HuH-7 (cell line): ENCODE measurements around the gene ZMYM2.
A peak's percentile ranks its signal among the peaks of the same experiment; 100 is the strongest.
"Not testable (repeated sequence)": the region's sequence is repeated elsewhere in the genome, so short reads cannot be mapped to it uniquely, and the experiment has no call there.

Experiments used
- DNase-seq: peaks from one replicate; pipeline ENCODE4 v3.0.0; 2011; ENCODE audit warnings: low spot score

The ZMYM2 gene

DNA sequence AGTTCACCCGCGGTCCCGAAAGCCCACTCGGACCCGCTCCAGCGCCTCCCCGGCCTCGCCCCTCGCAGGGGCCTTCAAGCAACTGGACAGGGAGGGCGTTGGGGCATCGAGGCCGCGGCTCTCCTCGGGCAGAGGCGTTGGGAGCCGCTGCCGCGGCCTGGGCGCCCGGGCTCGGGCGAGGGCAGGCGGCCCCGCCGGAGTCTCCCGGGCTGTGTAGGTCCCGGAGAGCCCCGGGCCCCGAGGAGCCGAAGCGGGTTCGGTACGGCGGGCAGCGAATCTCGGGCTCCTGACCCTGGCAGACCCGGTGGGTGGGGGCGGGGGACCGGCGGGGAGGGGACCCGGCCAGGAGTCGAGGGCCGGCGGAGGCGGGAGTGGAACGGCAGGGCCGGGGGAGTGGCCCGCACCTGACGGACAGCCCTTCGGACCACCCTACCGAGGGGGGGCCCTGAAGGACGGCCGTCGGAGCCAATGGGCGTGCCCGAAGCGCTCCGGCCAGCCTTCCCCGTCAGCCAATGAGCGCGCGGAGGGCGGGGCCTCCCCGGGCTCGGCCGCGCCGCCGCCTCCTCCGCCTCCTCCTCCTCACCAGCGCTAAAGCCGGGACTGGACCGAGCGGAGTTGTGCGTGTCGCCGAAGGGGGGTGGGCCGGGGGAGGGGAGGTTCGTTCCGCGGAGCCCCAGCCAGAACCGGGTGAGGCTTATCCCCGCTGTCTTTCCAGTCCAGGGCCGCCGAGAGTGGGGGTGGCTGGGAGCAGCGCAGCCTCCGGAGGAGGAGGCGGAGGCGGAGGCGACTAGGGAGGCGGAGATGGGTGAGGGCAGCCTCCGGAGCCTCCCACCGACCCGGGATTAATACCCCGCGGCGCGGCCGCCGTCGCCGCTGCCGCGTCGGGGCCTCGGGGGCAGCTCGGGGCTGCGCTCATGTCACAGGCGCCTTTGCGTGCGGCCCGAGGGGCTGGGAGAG lies at the start of gene ZMYM2:
Gene ZMYM2 (plus strand): TSS at position 573 of the 957 bp plus-strand sequence. CDS start 34,346 bp downstream, outside the sequence.
- DNase-seq: peak; percentile 97

DNA sequence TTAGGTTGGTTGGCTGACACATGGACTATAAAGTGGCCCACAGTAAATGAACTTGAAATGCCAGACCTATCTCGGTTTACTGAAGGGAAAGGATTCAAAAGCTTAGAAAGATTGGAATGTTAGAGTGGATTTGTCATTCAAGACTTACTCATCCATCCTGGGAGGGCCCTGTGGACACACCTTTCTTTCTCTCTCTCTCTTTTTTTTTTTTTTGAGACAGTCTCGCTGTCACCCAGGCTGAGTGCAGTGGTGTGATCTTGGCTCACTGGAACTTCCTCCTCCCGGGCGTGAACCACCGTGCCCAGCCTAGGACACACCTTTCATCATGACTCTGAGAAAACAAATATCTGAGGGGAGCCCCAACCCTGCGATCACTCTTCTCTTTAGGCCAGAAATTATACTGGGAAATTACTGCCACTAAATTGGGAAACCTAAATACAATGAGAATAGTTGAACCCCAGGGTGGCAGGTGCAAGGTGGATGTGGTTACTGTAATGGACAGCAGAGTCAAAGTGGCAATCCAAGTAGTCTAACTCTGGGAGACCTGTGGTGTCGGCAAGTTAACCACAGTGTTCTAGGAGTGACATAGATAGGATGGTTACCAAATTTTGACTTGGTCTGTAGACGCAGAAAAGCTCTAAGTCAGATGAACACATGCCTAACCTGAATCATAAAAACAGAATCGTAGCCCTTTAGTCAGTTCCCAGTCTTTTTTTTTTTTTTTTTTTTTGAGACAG lies 48.0 kb upstream of the ZMYM2 start:
- no peak for DNase-seq

- DNase-seq: peak; percentile 8
Measured at GRCh38 chr13:19927117-19927748, 31.3 kb upstream of the ZMYM2 start.

DNA sequence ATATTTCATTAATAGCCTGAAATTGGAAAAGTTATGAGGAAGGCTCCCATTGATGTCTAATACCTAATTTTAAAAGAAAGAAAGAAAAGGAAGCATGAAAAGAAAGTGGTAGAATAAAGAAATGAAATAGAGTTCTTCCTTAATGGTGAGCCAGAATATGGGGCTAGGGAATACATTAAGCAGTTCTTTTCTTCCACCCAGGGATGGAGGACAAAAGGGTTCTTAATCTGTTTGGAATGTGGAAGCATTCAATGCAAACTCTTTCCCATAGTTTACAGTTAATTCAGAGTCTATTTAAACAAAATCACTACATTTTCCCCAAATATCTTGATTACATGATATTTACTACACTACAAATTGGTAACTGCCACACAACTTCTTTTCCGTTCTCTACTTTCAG lies 18.4 kb upstream of the ZMYM2 start:
- DNase-seq: no peak

DNA sequence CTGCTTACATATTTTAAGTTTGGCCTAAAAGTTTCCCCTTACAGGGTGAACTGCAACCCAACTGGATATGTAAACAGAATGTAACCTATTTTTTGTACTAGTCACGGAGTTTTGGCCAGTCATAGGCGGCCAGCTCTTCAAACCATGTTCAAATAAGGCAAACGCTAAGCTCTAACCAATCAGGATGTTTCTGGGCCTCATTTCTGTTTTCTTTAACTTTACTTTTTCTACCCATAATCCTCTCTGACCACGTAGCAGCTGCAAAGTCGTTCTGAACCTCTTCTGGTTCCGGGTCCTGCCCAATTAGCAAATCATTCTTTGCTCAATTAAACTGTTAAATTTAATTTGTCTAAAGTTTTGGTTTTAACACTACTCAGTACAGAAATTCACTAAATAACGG lies 8.2 kb upstream of the ZMYM2 start:
- no peak for DNase-seq

DNA sequence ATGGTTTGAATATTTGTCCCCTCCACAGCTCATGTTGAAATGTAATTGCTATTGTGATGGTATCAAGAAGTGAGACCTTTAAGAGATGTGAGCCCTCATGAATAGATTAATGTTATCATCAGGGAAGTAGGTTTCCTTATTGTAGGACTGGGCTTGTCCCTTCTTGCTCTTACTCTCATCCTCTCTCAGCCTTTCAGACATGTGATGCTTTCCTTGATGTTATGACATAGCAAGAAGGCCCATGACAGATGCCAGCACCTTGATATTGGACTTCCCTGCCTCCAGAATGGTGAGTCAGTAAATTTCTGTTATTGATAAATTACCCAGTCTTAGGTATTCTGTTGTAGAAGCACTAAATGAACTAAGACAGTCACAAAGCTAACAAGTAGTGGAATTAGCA lies 5.7 kb upstream of the ZMYM2 start:
- no peak for DNase-seq

DNA sequence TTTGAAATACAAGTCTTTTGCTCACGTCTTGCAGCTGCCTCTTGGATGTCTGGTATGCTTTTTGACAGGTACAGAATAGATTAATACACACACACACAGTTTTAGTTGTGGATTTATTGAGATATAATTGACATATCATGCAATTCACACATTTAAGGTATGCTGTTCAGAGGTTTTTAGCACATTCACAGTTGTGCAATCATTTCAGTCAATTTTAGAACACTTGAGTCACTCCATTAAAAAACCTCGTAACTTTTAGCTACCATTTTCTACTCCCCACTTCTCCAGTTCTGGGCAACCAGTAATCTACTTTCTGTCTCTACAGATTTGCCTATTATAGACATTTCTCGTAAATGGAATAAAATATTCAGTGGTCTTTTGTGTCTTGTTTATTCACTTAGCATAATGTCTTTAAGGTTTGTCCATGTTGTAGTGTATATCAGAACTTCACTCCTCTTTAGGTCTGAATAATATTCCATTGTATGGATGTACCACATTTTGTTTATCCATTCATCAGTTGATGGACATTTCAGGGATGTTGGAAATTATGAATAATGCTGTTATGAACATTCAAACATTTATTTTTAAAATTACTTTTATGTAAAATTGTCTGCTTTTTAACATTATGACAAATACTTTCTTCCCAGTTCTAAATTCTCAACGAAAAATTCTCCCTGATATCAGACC lies 2.5 kb upstream of the ZMYM2 start:
- no peak for DNase-seq

DNA sequence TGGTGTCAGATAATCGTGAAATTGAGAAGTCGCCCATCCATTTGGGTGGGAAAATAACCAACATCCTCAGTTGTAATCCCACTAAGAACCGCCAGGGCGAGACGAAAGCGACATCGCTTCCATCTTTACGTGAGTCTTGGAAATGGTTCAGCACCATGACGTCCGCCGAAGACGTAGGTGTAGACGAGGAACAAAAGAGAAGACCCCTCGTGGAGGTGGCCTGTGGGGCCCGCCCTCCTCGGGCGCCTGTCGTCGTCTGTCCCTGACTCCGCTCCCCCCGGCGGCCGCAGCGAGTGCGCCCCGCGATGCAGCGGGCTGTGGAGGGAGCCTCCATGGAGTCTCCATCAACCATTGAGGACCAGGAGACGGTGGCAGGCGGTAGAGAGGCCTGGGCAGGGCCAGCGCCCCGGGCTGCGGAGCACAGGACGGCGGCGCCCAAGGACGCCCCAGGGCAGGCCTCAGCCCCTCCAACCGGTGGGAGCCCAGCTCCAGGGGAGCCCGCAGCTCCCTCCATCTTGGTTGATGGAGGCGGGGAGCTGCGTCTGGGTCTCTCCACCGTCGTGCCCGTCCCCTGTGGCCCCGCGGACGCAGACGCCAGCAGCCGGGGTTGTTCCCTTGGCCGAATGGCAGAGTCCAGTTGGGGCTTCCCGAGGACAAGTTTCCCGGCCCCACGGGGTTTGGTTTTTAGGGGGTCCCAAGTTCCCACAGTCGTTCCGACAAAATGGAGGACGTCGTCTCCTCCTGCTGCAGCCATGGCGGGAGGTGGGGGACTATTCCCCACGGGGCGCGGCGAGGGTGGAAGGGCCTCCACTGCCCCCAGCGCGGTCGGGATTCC lies 990 bp upstream of the ZMYM2 start:
- peak; percentile 68 for DNase-seq

DNA sequence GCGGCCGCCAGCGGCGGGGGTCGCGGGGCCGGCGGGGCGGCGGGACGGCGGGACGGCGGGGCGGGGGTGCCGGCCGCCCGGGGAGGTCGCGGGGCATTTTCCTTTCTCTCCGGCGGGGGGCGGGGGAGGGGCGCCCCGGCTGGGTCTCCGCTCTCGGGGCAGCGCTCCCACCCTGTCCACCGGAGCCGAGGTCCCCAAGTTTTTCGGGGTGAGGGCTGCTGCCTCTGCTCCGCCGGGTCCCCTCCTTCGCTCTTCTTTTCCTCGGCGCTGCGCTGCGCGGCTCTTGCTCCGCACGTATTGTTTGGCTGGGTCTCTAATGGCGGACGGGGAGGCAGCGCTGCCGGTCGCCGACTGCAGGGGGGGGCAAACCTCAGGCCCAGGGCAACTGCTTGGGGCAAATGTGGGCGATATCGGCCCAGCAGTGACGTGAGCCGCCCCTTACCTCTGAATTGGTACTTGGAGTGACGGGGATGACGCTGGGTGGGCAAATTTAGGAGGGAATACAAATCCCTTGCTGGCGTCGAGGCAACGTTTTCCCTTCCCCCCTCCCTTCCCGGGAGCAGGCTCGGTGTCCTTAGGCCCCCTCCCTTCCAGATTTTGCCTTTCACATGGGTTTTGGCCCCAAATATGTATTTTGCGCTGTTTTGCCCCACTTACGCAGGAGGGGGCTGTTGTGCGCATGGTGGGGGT lies 759 bp downstream of the ZMYM2 start:
- peak; percentile 32 for DNase-seq

GRCh38 chr13:19959831-19960652 lies 1.5 kb downstream of the ZMYM2 start:
- DNase-seq: peak; percentile 77

DNA sequence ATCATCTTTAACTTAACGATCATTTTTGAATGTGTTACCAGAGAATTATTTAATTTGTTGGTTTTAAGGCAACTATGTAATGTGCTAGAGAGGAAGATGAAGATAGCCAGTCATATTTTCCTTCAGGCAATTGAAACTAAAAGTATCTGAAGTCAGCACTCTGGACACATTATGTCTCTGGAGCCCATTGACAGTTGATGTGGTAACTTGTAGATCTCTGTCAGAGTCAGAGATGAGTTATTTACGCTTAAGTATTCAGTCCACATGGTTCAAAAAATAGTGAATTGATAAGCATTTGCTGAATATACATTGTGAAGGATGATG lies 2.1 kb downstream of the ZMYM2 start:
- DNase-seq: no peak

DNA sequence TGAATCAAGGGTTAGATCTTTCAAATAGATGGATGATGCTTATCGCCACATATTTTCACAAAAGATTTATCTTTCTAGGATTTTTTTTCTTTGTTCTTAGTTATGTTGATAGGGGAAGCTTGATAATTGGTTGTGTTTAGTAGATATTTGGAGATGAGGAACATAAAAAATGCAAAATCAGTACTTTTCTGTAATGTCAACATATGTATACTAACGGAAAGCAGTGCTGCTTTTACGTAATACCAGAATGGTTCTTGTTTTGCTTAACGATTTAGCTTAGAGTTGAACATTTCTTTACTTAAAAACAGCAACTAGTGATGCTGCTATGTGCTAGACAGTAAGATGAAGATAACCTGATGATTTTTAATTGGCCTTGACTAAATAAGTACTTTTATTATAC lies 3.0 kb downstream of the ZMYM2 start:
- DNase-seq: no peak

DNA sequence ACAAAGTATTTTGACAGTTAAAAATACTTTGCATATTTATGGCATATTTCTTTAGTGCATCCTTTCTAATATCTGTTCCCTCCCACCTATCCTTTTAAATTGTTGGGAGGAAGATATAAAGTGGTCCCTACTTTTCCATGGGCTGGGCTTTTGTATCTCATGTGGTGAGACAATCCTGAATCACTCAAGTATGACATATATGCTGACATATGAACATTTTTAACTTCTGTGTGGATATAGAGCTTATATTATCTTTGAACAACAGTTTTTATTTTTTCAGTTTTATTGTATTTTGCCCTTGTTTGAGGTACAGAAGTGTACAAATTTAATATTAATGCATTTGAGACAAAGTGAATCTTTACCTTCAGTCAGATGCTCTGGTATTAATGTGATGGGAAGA lies 3.4 kb downstream of the ZMYM2 start:
- no peak for DNase-seq

GRCh38 chr13:19962894-19963293 lies 4.4 kb downstream of the ZMYM2 start:
- DNase-seq: no peak

DNA sequence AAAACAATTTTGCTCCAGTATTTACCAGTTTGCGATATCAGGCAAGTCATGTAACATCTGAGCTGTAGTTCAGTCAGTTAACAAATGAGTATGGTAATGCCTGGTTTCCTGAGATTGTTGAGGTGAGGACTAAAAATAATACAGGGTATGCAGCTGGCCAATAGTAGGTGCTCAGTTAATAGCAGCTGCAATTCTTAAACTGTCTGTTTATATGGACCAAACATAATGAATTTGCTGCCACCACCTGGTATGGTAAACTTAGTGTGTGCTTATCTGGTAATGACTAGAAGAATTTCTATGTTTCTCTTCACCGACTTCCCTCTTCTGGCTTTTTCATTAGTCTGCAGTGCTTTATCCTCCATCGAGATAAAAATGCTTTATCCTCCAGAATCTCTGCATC lies 9.1 kb downstream of the ZMYM2 start:
- no peak for DNase-seq

DNA sequence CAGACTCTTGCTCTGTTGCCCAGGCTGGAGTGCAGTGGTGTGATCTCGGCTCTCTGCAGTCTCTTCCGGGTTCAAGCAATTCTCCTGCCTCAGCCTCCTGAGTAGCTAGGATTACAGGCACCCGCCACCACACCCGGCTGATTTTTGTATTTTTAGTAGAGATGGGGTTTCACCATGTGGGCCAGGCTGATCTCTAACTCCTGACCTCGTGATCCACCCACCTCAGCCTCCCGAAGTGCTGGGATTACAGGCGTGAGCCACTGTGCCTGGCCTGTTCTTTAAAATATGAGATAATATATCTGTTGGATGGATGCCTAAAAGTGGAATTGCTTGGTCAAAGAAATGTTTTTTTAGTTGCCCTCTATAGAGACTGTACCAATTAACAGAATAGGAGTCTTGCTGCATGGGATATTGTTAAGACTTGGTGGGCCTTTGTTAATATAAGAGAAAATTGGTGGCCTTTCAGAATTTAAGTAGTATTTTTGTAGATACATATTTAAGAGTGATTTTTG lies 16.0 kb downstream of the ZMYM2 start:
- DNase-seq: not testable (repeated sequence)

- DNase-seq: no peak
Measured at GRCh38 chr13:19978831-19979437, 20.4 kb downstream of the ZMYM2 start.

DNA sequence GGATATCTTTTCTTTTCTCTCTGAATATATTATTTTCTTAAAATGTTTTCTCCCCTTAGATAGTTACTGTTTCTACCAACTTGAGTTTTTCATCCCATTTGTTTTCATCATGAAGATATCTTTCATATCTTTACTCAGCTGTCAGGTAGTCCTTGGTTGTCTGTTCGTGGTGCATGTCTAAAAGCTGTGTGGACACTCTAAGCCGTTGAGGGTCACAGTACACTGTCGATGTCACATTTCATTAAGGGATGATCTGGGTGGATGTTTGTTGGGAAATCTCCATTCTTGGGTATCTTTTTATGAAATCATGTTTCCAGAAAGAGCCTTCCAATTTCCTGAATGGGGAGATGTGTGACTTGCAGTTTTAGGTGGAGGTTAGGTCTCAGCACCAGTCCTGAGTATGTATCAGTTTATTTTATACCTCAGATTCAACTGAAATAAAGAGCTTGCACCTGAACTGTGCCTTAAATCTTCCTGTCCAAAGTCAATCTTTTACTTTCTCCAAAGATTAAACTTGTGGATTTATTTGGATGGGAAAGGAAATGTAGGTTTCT lies 23.2 kb downstream of the ZMYM2 start:
- no peak for DNase-seq
